OCI-M1 (cell line): ENCODE results near the gene EXPH5.

Experiments
- DNase-seq: peaks from one replicate; lab custom pipeline; 2025; lab: John Stamatoyannopoulos, UW

EXPH5 gene

GRCh38 chr11:108511851-108512474, 81.6 kb downstream of the EXPH5 start:
- no peak for DNase-seq

GRCh38 chr11:108508653-108509593, 84.6 kb downstream of the EXPH5 start:
- DNase-seq = no peak

GRCh38 chr11:108501396-108501795, 92.2 kb downstream of the EXPH5 start:
- no peak for DNase-seq

GRCh38 chr11:108500721-108501120, 92.8 kb downstream of the EXPH5 start:
- DNase-seq = no peak

DNA sequence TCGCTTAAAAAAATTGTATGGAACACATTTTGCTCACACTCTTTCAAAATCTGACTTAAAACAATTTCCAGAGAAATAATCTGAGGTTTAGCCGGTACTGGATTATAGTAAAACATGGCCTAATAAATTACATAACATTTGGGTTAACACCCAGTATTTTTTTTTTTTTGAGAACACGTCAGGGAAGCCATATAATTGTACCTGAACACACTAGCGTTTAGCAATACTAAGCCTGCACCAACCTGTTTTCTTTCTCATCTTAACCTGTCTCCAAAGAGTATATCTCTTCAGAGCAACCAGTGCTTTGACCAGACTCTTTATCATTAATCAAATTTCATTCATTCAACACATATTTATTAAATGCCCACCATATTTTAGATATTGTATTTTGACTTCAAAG, 93.4 kb downstream of the EXPH5 start:
- no peak for DNase-seq

DNA sequence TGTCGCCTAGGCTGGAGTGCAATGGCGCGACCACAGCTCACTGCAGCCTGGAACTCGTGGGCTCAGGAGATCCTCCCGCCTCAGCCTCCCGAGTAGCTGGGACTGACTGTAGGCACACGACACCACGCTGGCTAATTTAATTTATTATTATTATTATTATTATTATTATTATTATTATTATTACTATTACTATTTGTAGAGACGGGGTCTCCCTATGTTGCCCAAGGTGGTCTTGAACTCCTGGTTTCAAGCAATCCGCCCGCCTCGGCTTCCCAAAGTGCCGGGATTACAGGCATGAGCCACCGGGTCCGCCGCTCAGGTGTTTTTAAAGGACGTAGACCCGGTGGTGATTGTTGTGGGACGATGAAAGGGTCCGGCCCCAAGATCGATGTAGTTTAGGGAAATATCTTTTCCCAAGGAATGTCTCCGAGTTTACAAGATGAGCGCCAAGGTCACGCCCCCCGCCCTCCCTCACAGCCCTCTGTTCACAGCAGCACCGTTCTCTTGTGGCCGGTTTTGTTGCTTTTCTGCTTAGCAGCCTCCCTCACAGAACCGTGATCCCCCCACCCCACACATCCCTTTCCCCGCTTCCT, 94.7 kb downstream of the EXPH5 start:
- no peak for DNase-seq

- peak; percentile 18 for DNase-seq
Observed at GRCh38 chr11:108498046-108498815, 95.3 kb downstream of the EXPH5 start, which contains the start of gene POGLUT3. Gene POGLUT3 (minus strand): TSS chr11:108498384. CDS start chr11:108498366, 18 bp downstream.

GRCh38 chr11:108497317-108498045, 96.1 kb downstream of the EXPH5 start:
- peak; percentile 77 for DNase-seq

- DNase-seq = no peak
Observed at GRCh38 chr11:108496643-108497256, 96.8 kb downstream of the EXPH5 start.

DNA sequence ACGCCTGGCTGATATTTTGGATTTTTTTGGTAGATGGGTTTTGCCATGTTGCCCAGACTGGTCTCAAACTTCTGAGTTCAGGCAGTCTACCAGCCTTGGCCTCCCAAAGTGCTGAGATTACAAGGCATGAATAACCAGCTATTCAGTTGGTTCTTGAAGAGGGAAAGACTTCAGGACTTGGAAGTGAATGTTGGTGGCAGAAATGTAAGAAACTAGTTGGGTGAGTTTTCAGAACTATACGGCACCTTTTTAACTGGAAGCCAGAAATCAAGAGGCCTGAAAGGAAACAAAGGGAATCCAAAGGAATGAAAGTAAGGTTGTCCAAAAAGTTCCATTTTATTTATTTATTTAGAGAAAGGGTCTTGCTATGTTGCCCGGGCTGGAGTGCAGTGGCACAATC, 98.2 kb downstream of the EXPH5 start:
- DNase-seq = no peak

DNA sequence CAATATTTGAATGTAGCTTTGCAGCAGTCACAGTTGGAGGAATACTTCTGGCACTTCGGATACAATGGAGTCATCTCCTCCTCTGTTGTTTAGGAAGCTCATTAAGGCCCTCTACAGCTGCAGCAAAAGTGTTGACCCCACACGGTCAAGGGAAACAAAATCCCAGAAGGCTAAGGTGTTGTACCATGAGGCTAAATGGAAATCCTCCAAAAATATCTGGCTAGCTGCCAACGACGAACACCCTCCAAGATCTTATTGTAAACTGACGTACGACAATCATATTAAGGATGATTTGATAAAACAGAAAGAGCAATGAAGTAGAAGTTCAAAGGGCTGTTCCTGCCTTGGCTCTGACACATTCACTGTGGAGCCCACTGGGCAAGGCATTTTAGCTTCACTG, 99.4 kb downstream of the EXPH5 start:
- no peak for DNase-seq

DNA sequence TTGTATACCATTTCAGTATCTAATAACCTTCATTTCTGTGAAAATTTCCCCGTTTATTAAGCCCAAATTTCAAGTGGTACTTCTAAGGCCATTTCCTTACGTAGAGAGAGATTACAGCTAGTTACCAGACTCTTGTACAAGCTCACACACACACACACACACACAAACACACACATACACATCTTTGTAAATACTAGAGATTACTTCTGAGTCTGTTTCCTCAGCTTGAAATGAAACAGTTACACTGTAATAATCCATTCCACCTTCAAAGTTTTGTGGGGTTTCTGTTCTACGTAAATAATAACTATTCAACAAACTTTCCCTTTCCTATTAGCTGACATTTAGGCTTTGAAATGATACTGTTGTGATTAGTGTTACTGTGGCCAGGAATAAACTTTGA, 101.6 kb downstream of the EXPH5 start:
- DNase-seq = no peak

GRCh38 chr11:108486828-108487227, 106.7 kb downstream of the EXPH5 start:
- DNase-seq = no peak

DNA sequence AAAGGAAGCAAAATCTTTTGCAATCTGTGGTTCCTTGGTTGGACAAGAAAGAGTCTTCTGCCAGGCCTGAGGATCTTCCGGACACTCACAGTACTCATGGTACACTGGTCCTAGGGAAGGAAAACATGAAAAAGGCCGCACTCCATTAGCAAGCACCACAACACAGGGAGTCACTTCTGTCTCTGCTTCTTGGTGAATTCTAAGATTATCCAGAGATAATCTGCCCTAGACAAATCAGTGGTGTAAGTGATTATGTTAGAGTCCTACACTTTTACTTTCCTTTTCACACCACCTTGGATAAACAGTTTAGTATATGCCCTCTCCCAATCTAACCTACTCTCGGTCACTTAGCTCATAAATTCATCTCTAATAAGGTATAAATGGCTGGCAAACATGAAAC, 107.2 kb downstream of the EXPH5 start:
- DNase-seq = no peak

GRCh38 chr11:108483163-108483562, 110.4 kb downstream of the EXPH5 start:
- DNase-seq = no peak

DNA sequence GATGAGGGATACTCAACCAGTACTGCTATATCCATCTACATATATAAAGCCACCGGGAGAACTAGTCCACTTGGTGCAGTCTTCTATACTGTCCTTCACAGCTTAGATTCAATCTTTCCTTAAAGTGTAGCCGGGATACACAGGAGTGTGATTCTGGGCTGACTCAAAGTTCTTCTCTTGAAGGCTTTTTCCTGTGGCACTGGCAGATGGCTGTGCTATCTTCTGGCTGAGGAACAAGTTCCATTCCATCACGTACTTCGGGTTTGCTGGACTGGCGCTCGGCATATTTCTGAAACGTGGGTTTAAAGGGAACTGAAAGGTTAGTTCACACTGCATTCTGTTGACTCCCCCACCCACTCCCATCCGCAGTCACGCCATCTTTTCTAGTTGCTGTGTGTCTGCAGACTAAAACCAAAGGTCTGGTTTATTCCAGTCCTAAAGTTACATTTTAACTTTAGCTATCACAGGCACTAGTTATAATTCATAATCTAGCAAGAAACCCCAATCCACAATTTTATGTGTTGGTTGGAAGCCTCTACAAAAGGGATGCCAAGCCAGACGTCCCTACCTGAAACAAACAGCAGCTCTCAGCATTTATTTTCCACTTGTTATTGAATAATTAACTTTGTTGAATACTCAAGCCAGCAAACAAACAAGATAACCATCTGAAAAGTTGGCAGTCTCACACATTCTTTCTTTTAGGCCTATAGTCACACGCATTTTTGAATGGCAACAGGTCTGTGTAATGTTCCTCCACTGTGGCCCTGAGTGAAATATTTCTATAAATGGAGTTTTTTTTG, 118.7 kb downstream of the EXPH5 start:
- DNase-seq = no peak

DNA sequence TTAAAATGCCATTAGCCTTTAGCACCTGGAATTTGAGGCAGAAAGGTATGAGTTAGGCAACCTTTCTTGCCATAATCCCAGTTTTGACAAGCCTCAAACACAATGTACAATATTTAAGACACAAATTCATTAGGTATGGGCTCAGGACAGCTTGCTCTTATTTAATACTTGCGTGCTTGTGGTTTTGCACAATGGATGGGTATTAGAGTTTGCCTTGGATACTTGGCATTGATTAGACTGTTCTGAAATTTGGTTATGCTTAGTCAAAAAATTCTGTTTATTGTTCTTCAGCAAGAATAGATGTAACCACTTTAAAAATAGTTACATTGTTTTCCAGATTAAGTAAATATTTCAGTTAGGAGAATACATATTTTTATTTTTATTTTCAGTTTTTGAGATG, 120.9 kb downstream of the EXPH5 start:
- DNase-seq = no peak

DNA sequence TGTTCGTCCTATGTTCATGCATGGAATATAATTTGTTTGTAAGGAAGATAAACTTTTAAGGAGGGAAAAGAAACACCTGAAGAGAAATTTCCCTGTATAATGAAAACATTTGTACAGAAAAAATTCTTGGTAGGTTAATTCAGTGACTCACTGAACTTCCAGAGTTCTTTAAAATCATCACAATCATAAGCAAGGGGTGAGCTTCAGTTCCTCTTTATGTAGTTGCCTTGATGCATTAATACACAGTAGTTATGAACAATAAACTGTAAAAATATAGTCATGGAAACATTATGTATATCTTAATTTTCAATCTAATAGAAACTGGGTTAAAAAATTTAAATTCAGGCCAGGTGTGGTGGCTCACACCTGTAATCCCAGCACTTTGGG, 125.1 kb downstream of the EXPH5 start:
- DNase-seq = no peak

DNA sequence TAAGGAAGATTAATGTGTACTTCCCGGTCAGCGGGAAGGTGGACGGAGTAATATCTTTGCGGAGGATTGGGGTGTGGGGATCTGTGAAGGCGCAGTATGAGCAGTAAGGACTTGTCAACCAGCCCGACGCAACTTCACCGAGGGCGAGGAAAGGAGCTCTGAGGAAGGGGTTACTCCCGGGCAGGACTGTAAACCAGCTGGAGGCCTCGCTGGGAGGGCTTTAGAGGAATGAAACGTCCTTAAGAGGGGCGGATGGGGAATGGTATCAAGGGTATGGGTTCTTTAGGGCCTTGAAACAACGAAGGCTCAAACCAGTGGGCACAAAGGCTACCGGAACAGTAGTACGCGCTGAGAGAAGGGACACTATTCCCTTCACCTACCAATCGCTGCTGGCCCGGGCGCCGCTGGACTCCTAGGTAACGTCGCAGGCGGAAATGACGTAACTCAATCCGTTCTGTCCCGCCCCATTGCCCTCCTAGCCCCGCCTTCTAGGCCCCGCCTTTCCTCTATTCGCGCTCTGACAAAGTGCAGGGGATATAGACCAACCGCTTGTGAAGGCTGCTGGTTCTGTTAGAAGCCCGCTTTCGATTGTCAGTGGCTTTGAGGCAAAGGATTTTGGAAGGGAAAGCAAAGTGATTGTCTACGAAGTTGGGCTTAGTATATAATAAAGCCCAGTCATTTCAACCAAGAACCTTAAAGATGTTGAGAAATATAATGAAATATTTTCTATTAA, 126.3 kb downstream of the EXPH5 start, which contains the start of gene C11orf65:
TSS of gene C11orf65 (minus strand) at position 439 of the 733 bp plus-strand sequence. CDS start 5,970 bp downstream, outside the sequence.
- peak; percentile 88 for DNase-seq
